Retina (tissue), 1 donor: ENCODE measurements around the gene PRKAR1B.
"Not testable (repeated sequence)": the region's sequence is repeated elsewhere in the genome, so short reads cannot be mapped to it uniquely, and the experiment has no call there.

Experiments
- DNase-seq: peaks from one replicate; pipeline ENCODE4 v3.0.0-alpha.2; 2016

Gene PRKAR1B

GRCh38 chr7:569071-569855 is 157.8 kb downstream of the PRKAR1B start:
- DNase-seq = no peak

GRCh38 chr7:568031-568951 is 158.8 kb downstream of the PRKAR1B start:
- DNase-seq = no peak

GRCh38 chr7:567305-567883 is 159.7 kb downstream of the PRKAR1B start:
- no peak for DNase-seq

- no peak for DNase-seq
Observed at GRCh38 chr7:566100-566499, 161.0 kb downstream of the PRKAR1B start.

GRCh38 chr7:564176-564865 is 162.8 kb downstream of the PRKAR1B start:
- DNase-seq = no peak

GRCh38 chr7:563629-564170 is 163.4 kb downstream of the PRKAR1B start:
- no peak for DNase-seq

- no peak for DNase-seq
Observed at GRCh38 chr7:562789-563628, 164.1 kb downstream of the PRKAR1B start.

GRCh38 chr7:562374-562675 is 164.8 kb downstream of the PRKAR1B start:
- DNase-seq = no peak

GRCh38 chr7:561631-562373 is 165.3 kb downstream of the PRKAR1B start:
- DNase-seq = no peak

GRCh38 chr7:560966-561630 is 166.0 kb downstream of the PRKAR1B start:
- no peak for DNase-seq

GRCh38 chr7:559396-559705 is 167.7 kb downstream of the PRKAR1B start:
- no peak for DNase-seq

GRCh38 chr7:557558-557881 is 169.6 kb downstream of the PRKAR1B start:
- DNase-seq = no peak

- DNase-seq = no peak
Observed at GRCh38 chr7:556837-557557, 170.1 kb downstream of the PRKAR1B start.

GRCh38 chr7:556291-556826 is 170.7 kb downstream of the PRKAR1B start:
- peak; percentile 30 for DNase-seq

GRCh38 chr7:555551-556160 is 171.4 kb downstream of the PRKAR1B start:
- no peak for DNase-seq

- DNase-seq = no peak
Observed at GRCh38 chr7:553636-554111, 173.4 kb downstream of the PRKAR1B start.

GRCh38 chr7:552868-553635 is 174.0 kb downstream of the PRKAR1B start:
- no peak for DNase-seq

- DNase-seq = not testable (repeated sequence)
Observed at GRCh38 chr7:552151-552867, 174.8 kb downstream of the PRKAR1B start.
